PC-9 (cell line): Measurements from ENCODE around the gene R3HDM2.

Source experiments
- CTCF ChIP-seq: fragments of 200-600 bp; sonication (generic); conservative IDR thresholded peaks from 2 replicates; pipeline ENCODE4 v1.6.1; 2017; ENCODE audit warnings: mixed run types, antibody characterized with exemption, mild to moderate bottlenecking, moderate library complexity
- EZH2 ChIP-seq: fragments of 200-600 bp; sonication (generic); IDR thresholded peaks from 2 replicates; pipeline ENCODE4 v1.8.0; 2017; ENCODE audit warnings: antibody characterized with exemption, low read depth

- TF ChIP-seq CTCF, result no peak
- TF ChIP-seq EZH2, result no peak
These were observed 44.6 kb downstream of the R3HDM2 start for GRCh38 chr12:57386187-57386720.
